Osteoblast (primary cell): ENCODE data around the gene CHCHD4. TPM values are rescaled to one million over a fixed set of nuclear protein-coding genes. Genes with fewer than 3 reads are reported as not detected.

Experiments
- DNase-seq: peaks from one replicate; pipeline ENCODE4 v3.0.0; 2011; ENCODE audit warnings: low spot score, mixed read lengths; ENCODE audit not compliant: insufficient read length; ENCODE audit errors: missing footprints
- H2AFZ ChIP-seq: 2 replicates; pipeline ENCODE4 v1.6.0; 2011; ENCODE audit warnings: mild to moderate bottlenecking, low read length
- H3K27ac ChIP-seq: 2 replicates; pipeline ENCODE4 v1.5.1; 2011; ENCODE audit warnings: mild to moderate bottlenecking, low read depth, low read length, moderate library complexity
- H3K27me3 ChIP-seq: 2 replicates; pipeline ENCODE4 v1.6.0; 2012; ENCODE audit warnings: mild to moderate bottlenecking, control low read depth, inconsistent platforms, low read length, moderate library complexity; ENCODE audit not compliant: insufficient read depth
- H3K36me3 ChIP-seq: 2 replicates; pipeline ENCODE4 v1.5.1; 2011; ENCODE audit warnings: mild to moderate bottlenecking, low read length, control low read depth, moderate library complexity; ENCODE audit not compliant: insufficient read depth
- H3K4me1 ChIP-seq: 2 replicates; pipeline ENCODE4 v1.5.1; 2011; ENCODE audit warnings: mild to moderate bottlenecking, low read length, control low read depth, moderate library complexity; ENCODE audit not compliant: insufficient read depth
- H3K4me2 ChIP-seq: 2 replicates; pipeline ENCODE4 v1.6.0; 2011; ENCODE audit warnings: mild to moderate bottlenecking, low read length; ENCODE audit not compliant: insufficient read depth
- H3K4me3 ChIP-seq: fragments of 200-600 bp; sonication (generic); 3 replicates; pipeline ENCODE4 v1.5.1; 2012; ENCODE audit warnings: mild to moderate bottlenecking, low read length, inconsistent platforms; ENCODE audit not compliant: insufficient read depth
- H3K79me2 ChIP-seq: 2 replicates; pipeline ENCODE4 v1.6.0; 2012; ENCODE audit warnings: mild to moderate bottlenecking, low read length, control low read depth, inconsistent platforms; ENCODE audit not compliant: insufficient read depth
- H3K9me3 ChIP-seq: 2 replicates; pipeline ENCODE4 v1.5.1; 2011; ENCODE audit warnings: low read depth, low read length, control low read depth
- H4K20me1 ChIP-seq: 2 replicates; pipeline ENCODE4 v1.6.0; 2012; ENCODE audit warnings: mild to moderate bottlenecking, low read length, control low read depth; ENCODE audit not compliant: insufficient read depth
- total RNA-seq: library from RNA; depleted of rRNA; stranded (reverse); fragments of >200 nt; gene quantifications from 2 replicates; pipeline ENCODE4 v1.2.3, GENCODE V29; 2012
- TF ChIP-seq, protein P1 (sequence below): IDR thresholded peaks from 2 replicates; pipeline ENCODE4 v1.5.1; 2011; ENCODE audit warnings: mild to moderate bottlenecking, low read depth, low read length, moderate library complexity; ENCODE audit errors: extremely low read depth

Gene CHCHD4
- total RNA-seq, 1 donor, result 10.1 TPM

- TF ChIP-seq, protein P1, sequence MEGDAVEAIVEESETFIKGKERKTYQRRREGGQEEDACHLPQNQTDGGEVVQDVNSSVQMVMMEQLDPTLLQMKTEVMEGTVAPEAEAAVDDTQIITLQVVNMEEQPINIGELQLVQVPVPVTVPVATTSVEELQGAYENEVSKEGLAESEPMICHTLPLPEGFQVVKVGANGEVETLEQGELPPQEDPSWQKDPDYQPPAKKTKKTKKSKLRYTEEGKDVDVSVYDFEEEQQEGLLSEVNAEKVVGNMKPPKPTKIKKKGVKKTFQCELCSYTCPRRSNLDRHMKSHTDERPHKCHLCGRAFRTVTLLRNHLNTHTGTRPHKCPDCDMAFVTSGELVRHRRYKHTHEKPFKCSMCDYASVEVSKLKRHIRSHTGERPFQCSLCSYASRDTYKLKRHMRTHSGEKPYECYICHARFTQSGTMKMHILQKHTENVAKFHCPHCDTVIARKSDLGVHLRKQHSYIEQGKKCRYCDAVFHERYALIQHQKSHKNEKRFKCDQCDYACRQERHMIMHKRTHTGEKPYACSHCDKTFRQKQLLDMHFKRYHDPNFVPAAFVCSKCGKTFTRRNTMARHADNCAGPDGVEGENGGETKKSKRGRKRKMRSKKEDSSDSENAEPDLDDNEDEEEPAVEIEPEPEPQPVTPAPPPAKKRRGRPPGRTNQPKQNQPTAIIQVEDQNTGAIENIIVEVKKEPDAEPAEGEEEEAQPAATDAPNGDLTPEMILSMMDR, result no peak
- H3K27me3 ChIP-seq, result no peaks in the 10 kb centered on the region
- no peaks in the 10 kb centered on the region for H3K79me2 ChIP-seq
- no peaks in the 10 kb centered on the region for H4K20me1 ChIP-seq
- H3K36me3 ChIP-seq, result peaks cover 55% of the 10 kb centered on the region
- H3K4me1 ChIP-seq, result peaks cover 46% of the 10 kb centered on the region
- peak overlapping the region; percentile 98 for H3K27ac ChIP-seq
- H3K9me3 ChIP-seq, result no peaks in the 10 kb centered on the region
- peak overlapping the region; percentile 70 for H3K4me2 ChIP-seq
- H2AFZ ChIP-seq, result no peak overlapping the region
- DNase-seq, result peak; percentile 93
- peak overlapping the region; percentile 22 for H3K4me3 ChIP-seq
Measured at GRCh38 chr3:14143271-14144225, 18.9 kb upstream of the CHCHD4 start.

DNA sequence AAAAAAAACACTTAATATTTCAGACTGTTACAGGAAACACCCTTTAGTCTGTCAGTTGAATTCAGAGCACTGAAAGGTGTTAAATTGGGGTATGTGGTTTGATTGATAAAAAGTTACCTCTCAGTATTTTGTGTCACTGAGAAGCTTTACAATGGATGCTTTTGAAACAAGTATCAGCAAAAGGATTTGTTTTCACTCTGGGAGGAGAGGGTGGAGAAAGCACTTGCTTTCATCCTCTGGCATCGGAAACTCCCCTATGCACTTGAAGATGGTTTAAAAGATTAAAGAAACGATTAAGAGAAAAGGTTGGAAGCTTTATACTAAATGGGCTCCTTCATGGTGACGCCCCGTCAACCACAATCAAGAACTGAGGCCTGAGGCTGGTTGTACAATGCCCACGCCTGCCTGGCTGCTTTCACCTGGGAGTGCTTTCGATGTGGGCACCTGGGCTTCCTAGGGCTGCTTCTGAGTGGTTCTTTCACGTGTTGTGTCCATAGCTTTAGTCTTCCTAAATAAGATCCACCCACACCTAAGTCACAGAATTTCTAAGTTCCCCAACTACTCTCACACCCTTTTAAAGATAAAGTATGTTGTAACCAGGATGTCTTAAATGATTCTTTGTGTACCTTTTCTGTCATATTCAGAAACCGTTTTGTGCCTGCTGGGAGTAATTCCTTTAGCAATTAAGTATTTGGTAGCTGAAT lies 18.0 kb upstream of the CHCHD4 start:
- H3K27ac ChIP-seq, result peak overlapping the region; percentile 98
- peaks cover 46% of the 10 kb centered on the region for H3K4me1 ChIP-seq
- H4K20me1 ChIP-seq, result no peaks in the 10 kb centered on the region

DNA sequence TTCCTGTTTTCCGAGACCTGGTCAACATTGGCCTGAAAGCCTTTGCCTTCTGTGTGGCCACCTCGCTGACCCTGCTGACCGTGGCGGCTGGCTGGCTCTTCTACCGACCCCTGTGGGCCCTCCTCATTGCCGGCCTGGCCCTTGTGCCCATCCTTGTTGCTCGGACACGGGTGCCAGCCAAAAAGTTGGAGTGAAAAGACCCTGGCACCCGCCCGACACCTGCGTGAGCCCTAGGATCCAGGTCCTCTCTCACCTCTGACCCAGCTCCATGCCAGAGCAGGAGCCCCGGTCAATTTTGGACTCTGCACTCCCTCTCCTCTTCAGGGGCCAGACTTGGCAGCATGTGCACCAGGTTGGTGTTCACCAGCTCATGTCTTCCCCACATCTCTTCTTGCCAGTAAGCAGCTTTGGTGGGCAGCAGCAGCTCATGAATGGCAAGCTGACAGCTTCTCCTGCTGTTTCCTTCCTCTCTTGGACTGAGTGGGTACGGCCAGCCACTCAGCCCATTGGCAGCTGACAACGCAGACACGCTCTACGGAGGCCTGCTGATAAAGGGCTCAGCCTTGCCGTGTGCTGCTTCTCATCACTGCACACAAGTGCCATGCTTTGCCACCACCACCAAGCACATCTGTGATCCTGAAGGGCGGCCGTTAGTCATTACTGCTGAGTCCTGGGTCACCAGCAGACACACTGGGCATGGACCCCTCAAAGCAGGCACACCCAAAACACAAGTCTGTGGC lies 17.1 kb upstream of the CHCHD4 start:
- H3K79me2 ChIP-seq, result no peaks in the 10 kb centered on the region
- no peak overlapping the region for H3K4me2 ChIP-seq
- no peak overlapping the region for H2AFZ ChIP-seq
- H3K27me3 ChIP-seq, result no peaks in the 10 kb centered on the region
- no peaks in the 10 kb centered on the region for H4K20me1 ChIP-seq
- peaks cover 52% of the 10 kb centered on the region for H3K36me3 ChIP-seq
- H3K27ac ChIP-seq, result peak overlapping the region; percentile 98
- H3K9me3 ChIP-seq, result no peaks in the 10 kb centered on the region
- H3K4me1 ChIP-seq, result peaks cover 49% of the 10 kb centered on the region
- no peak overlapping the region for H3K4me3 ChIP-seq
- TF ChIP-seq, protein P1, result no peak
- no peak for DNase-seq

More for the DNA sequence above, 18.0 kb upstream of the CHCHD4 start:
- Histone ChIP-seq H3K79me2 (no peaks in the 10 kb centered on the region), H3K9me3 (no peaks in the 10 kb centered on the region), H3K4me3 (no peak overlapping the region), H3K27me3 (no peaks in the 10 kb centered on the region), H3K4me2 (peak overlapping the region; percentile 70), H2AFZ (no peak overlapping the region), H3K36me3 (peaks cover 54% of the 10 kb centered on the region)
- DNase-seq, result no peak
- TF ChIP-seq, protein P1, result no peak
